HG02642 (cell line): ENCODE data around the gene PRKCA.

Experiments
- ATAC-seq: cut with Tn5 transposase; IDR thresholded peaks from one replicate; pipeline ENCODE4 v1.9.1; 2021; ENCODE audit warnings: mild to moderate bottlenecking; ENCODE audit not compliant: unreplicated experiment, poor library complexity

PRKCA gene

GRCh38 chr17:66738301-66738700 lies 435.9 kb downstream of the PRKCA start:
- ATAC-seq = no peak

- no peak for ATAC-seq
These were observed 437.1 kb downstream of the PRKCA start for GRCh38 chr17:66739553-66739952.

DNA sequence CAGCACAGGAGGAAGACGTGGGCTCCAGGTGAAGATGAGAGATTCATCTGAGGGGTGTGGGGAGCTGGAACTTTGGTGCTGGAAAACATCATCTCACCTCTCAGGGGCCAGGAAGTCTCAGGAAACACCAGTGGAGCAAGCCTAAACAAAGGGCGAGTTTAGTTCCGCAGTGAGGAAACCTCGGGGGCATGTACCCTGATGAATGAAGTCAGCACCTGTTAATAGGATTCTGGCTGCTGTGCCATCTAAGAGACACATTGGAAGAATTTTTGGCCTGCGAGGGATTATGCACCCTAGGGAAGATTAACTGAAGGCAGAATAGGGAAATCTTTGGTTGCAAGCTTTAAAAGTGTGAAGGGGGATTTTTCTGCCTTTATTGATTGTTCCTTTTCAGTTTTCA lies 437.8 kb downstream of the PRKCA start:
- no peak for ATAC-seq

- no peak for ATAC-seq
These were observed 441.1 kb downstream of the PRKCA start for GRCh38 chr17:66743511-66743910.

DNA sequence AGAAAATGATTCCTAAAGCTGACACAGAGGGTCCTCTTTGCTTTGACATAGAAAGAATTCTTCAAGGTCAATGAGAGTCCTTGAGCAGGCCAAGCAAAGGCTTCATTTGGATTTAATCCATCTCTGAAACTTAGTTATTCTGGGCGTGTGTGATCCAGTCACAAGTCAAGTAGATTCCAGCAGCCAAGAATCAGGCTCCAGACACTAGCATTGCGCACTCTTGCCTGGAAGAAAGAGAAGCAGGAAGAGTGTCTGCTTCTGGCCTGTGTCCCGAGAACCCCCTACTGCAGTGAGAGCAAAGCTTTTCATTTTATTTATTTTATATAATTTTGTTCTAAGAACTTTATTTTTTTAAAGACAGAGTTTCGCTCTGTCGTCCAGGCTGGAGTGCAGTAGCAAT lies 444.3 kb downstream of the PRKCA start:
- no peak for ATAC-seq

DNA sequence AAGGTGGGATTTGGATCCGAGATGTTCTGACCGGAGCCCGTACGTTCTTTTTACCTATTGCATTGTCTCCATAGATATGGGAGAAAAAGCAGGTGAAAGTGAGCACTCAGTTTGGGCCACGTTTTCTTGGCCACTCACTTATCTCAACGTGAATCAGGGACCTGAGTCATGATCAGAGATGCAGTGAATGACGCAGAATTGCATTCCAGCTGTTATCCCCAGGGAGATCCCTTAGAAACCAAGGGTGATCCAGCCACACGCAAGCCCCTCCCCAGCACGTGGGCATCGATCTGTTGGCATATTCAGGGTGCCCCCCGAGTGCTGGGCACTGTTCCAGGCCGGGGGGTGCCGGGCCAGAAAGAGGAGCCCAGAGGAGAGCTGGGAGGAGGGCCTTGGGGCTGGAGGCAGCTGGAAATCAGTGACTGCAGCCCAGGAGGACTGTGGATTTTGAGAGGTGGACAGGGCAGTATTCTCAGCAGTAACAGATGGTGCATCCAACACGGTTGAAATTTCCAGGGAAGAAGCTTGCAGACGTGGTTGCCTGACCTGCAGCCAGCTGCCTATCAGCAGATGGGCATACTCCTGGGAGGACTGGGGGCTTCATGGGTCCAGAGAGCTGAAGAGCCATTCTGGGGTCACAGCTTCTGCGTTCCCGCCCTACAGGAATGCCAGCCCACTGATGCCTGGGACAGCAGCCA lies 445.3 kb downstream of the PRKCA start:
- ATAC-seq = no peak

DNA sequence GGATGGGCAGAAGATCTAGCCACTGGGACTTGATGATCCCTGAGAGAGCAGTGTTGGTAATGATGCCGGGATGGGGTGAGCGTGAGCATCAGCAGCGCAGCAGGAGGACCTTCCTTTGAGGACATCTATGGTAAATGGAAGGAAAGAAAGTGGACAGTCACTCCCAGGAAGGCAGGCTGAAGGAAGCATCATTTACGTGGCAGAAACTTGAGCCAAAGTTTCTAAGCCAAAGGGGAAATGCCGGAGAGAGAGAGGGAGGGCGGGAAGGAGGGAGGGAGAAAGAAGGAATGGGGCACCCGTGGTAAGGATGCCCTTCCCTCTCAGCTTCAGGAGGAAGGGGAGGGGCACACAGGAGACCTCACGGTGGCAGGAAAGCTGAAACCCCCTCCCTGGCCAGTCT lies 446.2 kb downstream of the PRKCA start:
- no peak for ATAC-seq

- no peak for ATAC-seq
These were observed 446.9 kb downstream of the PRKCA start for GRCh38 chr17:66749217-66749832.

DNA sequence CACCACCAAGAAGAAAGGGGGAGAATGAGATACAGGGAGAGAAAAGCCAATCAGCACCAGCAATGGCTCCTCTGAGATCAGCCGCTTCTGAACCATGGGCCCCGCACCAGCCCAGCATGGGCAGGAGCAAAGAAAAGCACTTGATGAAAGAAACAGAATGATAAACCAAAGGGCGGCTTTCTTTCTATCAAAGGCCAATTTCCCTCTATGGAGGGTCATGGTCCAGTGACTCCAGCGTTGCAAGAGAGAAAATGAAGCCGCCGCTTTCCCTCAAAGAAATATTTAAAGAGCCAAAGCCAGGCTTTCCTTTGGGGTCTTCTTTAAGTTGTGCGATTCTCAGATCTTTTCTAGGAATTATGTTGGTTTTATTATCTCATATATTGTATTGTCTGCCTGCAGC lies 447.7 kb downstream of the PRKCA start:
- no peak for ATAC-seq

- no peak for ATAC-seq
These were observed 448.5 kb downstream of the PRKCA start for GRCh38 chr17:66750781-66751543.

DNA sequence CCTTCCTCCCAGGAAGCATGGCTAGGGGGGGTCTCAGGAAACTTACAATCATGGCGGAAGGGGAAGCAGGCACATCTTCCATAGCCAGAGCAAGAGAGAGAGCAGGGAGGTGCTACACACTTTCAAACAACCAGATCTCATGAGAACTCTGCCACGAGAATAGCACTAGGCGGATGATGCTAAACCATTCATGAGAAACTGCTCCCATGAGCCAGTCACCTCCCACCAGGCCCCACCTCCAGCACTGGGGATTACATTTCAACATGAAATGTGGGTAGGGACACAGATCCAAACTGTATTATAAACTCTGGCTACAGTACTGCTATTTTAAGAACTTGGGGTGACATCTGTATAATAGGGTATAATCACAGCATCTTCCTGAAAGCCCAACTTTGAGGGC lies 449.4 kb downstream of the PRKCA start:
- no peak for ATAC-seq

- no peak for ATAC-seq
These were observed 450.0 kb downstream of the PRKCA start for GRCh38 chr17:66752411-66752810.

DNA sequence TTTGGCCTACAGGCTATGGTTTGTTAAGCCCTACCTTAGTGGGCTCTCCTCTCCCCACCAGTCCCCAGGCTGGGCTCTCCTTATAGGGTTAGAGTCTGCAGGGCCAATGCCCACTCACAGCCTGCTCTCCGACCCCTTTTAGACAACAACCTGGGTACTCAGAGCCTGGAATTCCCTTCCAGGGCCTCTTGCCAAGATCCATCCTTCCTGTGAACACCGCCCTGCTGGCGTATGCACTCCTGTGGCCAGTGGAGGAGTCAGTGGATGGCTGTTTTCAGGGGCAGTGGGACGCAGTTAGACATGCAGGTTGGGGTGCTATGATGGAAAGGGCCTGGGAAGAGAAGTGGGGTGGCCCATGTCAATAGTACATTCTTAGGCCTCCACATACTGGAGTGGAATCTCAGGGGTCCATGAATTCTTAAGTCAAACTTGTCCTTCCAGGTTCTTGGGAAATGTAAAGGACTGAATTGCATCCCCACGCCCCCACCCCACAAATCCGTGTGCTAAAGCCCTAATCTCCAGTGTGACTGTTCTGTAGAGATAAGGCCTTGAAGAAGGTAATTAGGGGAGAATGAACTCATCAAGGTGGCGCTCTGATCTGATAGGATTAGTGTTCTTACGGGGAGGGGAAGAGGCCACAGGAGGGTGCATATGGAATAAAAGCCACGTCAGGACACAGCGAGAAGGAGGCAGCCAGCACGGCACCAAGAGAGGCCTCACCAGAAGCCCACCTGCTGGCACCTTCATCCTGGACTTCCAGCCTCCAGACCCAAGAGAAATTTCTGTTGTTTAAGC lies 450.9 kb downstream of the PRKCA start:
- ATAC-seq = no peak

GRCh38 chr17:66755101-66755943 lies 452.9 kb downstream of the PRKCA start:
- ATAC-seq = no peak

DNA sequence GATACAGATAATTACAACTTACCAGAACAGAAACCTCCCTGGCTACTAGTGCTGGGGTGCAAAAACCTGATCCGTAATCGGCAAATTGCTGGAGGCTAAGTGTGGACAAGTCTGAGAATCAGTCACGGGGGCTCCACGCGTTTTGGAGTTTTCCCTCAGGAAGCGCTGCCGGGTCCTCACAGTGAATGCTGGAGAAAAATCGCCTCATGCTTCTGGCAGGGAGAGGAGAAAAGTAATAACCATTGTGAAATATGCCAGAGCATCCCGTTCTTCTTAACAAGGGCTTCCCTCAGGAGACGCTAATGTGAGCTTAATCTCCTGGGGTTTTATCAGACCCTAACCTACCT lies 453.5 kb downstream of the PRKCA start:
- ATAC-seq = no peak

- ATAC-seq = no peak
These were observed 457.9 kb downstream of the PRKCA start for GRCh38 chr17:66760324-66760723.

- ATAC-seq = no peak
These were observed 459.9 kb downstream of the PRKCA start for GRCh38 chr17:66762276-66762675.

DNA sequence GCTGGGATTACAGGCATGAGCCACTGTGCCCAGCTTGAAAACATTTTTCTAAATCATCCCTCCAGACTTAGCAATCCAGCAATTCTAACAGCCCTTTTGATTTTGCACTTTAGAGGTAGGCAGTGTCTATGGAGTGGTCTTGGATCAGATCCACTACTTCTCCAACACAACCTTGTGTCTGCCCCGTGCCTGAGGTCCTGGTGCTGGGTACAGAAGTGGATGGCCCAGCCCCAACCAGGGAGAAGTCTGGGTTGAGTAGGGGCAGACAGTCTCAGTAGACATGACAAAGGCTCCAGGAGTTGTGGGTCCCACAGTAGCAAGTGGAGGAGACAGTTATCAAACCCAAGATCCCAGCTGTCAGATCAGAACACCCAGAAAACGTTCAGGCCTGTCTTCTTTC lies 460.6 kb downstream of the PRKCA start:
- no peak for ATAC-seq

DNA sequence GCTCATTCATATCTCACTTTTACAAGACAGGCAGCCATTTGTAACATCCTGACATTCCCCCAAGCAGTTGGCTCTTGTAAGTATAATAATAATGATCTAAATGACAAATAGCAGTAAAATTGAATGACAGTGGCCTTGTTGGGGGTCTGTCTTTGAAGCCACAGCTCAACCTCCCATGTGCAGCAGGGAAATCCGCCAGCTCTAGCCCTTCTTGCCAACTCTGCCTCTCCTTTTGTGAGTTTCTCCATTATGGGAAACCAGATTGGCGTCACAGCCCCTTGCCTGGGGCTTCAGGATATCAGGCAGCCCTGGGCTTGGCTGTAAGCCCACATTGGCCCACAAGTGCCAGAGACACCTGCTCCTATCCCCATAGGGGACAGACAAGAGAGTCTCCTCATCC lies 462.1 kb downstream of the PRKCA start:
- no peak for ATAC-seq
